WTC11 (cell line): ENCODE results near the gene DMWD. TPM values are rescaled to one million over a fixed set of nuclear protein-coding genes. Genes with fewer than 3 reads are reported as not detected.

ENCODE experiments used
- ATAC-seq: fragments of 200-7000 bp; cut with Tn5 transposase; 2 replicates; pipeline ENCODE4 v1.10.0; 2021; ENCODE audit warnings: mild to moderate bottlenecking, moderate library complexity
- CTCF ChIA-PET: fragments of 300-600 bp; sonication (Branson Sonifier 250); formaldehyde crosslinking; loops from one replicate; lab custom pipeline; 2021; ENCODE audit warnings: antibody characterized with exemption; lab: Charles Lee
- POLR2A ChIA-PET: fragments of 350-600 bp; sonication (Branson Sonifier 250); formaldehyde crosslinking; loops from one replicate; lab custom pipeline; 2021; ENCODE audit warnings: antibody characterized with exemption; lab: Charles Lee
- DNase-seq: peaks from one replicate; pipeline ENCODE4 v3.0.0; 2021; ENCODE audit warnings: low spot score
- H3K27ac Mint-ChIP-seq: 2 replicates; pipeline ENCODE4 v1.8.0; 2021; ENCODE audit warnings: mixed read lengths
- H3K27me3 Mint-ChIP-seq: 2 replicates; pipeline ENCODE4 v1.8.0; 2021; ENCODE audit warnings: low read depth, mild to moderate bottlenecking, moderate library complexity, mixed read lengths
- H3K36me3 Mint-ChIP-seq: 2 replicates; pipeline ENCODE4 v1.8.0; 2021; ENCODE audit warnings: mixed read lengths
- H3K4me1 Mint-ChIP-seq: 2 replicates; pipeline ENCODE4 v1.8.0; 2022; ENCODE audit warnings: mixed read lengths
- H3K4me3 Mint-ChIP-seq: 2 replicates; pipeline ENCODE4 v1.8.0; 2021; ENCODE audit warnings: mild to moderate bottlenecking, moderate library complexity, mixed read lengths
- H3K9me3 Mint-ChIP-seq: 2 replicates; pipeline ENCODE4 v1.8.0; 2021; ENCODE audit warnings: mixed read lengths
- AR ChIP-seq: fragments of 250-450 bp; sonication (Bioruptor Pico); IDR thresholded peaks from 2 replicates; pipeline ENCODE4 v1.9.0; 2021; ENCODE audit warnings: mild to moderate bottlenecking
- ARID4B ChIP-seq: sonication (generic); formaldehyde crosslinking; IDR thresholded peaks from 2 replicates; pipeline ENCODE4 v1.8.0; 2023; ENCODE audit warnings: missing genetic modification reagents, mild to moderate bottlenecking, borderline replicate concordance
- CBFB ChIP-seq: sonication (generic); formaldehyde crosslinking; IDR thresholded peaks from 2 replicates; pipeline ENCODE4 v1.8.1; 2022; ENCODE audit warnings: mild to moderate bottlenecking, low read depth, missing genetic modification reagents
- CREM ChIP-seq: sonication (generic); formaldehyde crosslinking; IDR thresholded peaks from 2 replicates; pipeline ENCODE4 v1.8.1; 2022; ENCODE audit warnings: mild to moderate bottlenecking, missing genetic modification reagents, moderate library complexity
- E2F4 ChIP-seq: sonication (generic); formaldehyde crosslinking; IDR thresholded peaks from 2 replicates; pipeline ENCODE4 v1.8.1; 2022; ENCODE audit warnings: low read depth, mild to moderate bottlenecking, moderate library complexity, missing genetic modification reagents, borderline replicate concordance
- FOXP4 ChIP-seq: sonication (generic); formaldehyde crosslinking; IDR thresholded peaks from 2 replicates; pipeline ENCODE4 v1.8.0; 2022; ENCODE audit warnings: mild to moderate bottlenecking, missing genetic modification reagents
- IRF1 ChIP-seq: sonication (generic); formaldehyde crosslinking; IDR thresholded peaks from 2 replicates; pipeline ENCODE4 v1.8.0; 2023; ENCODE audit warnings: missing genetic modification reagents
- JUN ChIP-seq: sonication (generic); formaldehyde crosslinking; IDR thresholded peaks from 2 replicates; pipeline ENCODE4 v1.8.0; 2023; ENCODE audit warnings: mild to moderate bottlenecking, missing genetic modification reagents
- KAT7 ChIP-seq: sonication (generic); formaldehyde crosslinking; IDR thresholded peaks from 2 replicates; pipeline ENCODE4 v1.8.1; 2023; ENCODE audit warnings: missing genetic modification reagents, mild to moderate bottlenecking, borderline replicate concordance
- PREB ChIP-seq: sonication (generic); formaldehyde crosslinking; IDR thresholded peaks from 2 replicates; pipeline ENCODE4 v1.8.1; 2022; ENCODE audit warnings: mild to moderate bottlenecking, missing genetic modification reagents, moderate library complexity, borderline replicate concordance
- PRRX2 ChIP-seq: fragments of 250-450 bp; sonication (Bioruptor Pico); IDR thresholded peaks from 2 replicates; pipeline ENCODE4 v1.8.0; 2021; ENCODE audit warnings: mild to moderate bottlenecking
- SP1 ChIP-seq: sonication (generic); formaldehyde crosslinking; conservative IDR thresholded peaks from 2 replicates; pipeline ENCODE4 v1.8.1; 2022; ENCODE audit warnings: missing genetic modification reagents
- ZNF138 ChIP-seq: sonication (generic); formaldehyde crosslinking; conservative IDR thresholded peaks from 2 replicates; pipeline ENCODE4 v1.8.1; 2022; ENCODE audit warnings: mild to moderate bottlenecking, moderate library complexity, missing genetic modification reagents
- ZNF232 ChIP-seq: sonication (generic); formaldehyde crosslinking; IDR thresholded peaks from 2 replicates; pipeline ENCODE4 v1.8.0; 2022; ENCODE audit warnings: mild to moderate bottlenecking, missing genetic modification reagents
- ZNF263 ChIP-seq: sonication (generic); formaldehyde crosslinking; IDR thresholded peaks from 2 replicates; pipeline ENCODE4 v1.8.1; 2022; ENCODE audit warnings: low read depth, mild to moderate bottlenecking, moderate library complexity, missing genetic modification reagents
- total RNA-seq: library from RNA; stranded (reverse); gene quantifications from 3 replicates; pipeline ENCODE4 v1.2.3, GENCODE V29; 2021

The DMWD gene
- total RNA-seq, 1 experiment from 2014 or later, result 60.7 TPM

- TF ChIP-seq ARID4B, result no peak
Measured at GRCh38 chr19:45762870-45763631, 29.6 kb downstream of the DMWD start (continued).

- ATAC-seq (no peak), DNase-seq (no peak)
- Mint-ChIP-seq H3K4me1 (peaks cover 18% of the 10 kb centered on the region), H3K27ac (no peak overlapping the region), H3K36me3 (no peaks in the 10 kb centered on the region), H3K4me3 (no peak overlapping the region), H3K27me3 (peaks cover 23% of the 10 kb centered on the region), H3K9me3 (no peaks in the 10 kb centered on the region)
- ChIA-PET CTCF (interaction anchor here (1.0 to 2.9 kb wide), 3 partner anchors 9 to 55 kb away, joined by 3 to 23 read pairs (median 5); no protein-coding TSS in a partner anchor), POLR2A (interaction anchor here (1.0 kb wide), 1 partner anchor 32 kb away, joined by 6 read pairs; the partner anchor contains the start of gene FBXO46)
- TF ChIP-seq PREB, result no peak
- no peak for TF ChIP-seq ZNF263 (CRISPR knock-in tag)
- TF ChIP-seq FOXP4 (CRISPR knock-in tag), result no peak
- no peak for TF ChIP-seq CBFB (CRISPR knock-in tag)
- no peak for TF ChIP-seq AR (CRISPR knock-in tag)
- TF ChIP-seq ZNF232 (CRISPR knock-in tag), result no peak
- no peak for TF ChIP-seq JUN
- no peak for TF ChIP-seq IRF1 (CRISPR knock-in tag)
- no peak for TF ChIP-seq KAT7
- TF ChIP-seq ZNF138 (CRISPR knock-in tag), result no peak
- TF ChIP-seq CREM (CRISPR knock-in tag), result no peak
- no peak for TF ChIP-seq ARID4B
- no peak for TF ChIP-seq SP1 (CRISPR knock-in tag)
- no peak for TF ChIP-seq E2F4 (CRISPR knock-in tag)
- TF ChIP-seq PRRX2 (CRISPR knock-in tag), result no peak
Measured at GRCh38 chr19:45761714-45762113, 30.9 kb downstream of the DMWD start.
